Measurements from ENCODE around the gene SDC3. TPM values are rescaled to one million over a fixed set of nuclear protein-coding genes. Genes with fewer than 3 reads are reported as not detected.

SDC3 gene
- total RNA-seq, 1 experiment from 2014 or later, result 32.3 TPM

DNA sequence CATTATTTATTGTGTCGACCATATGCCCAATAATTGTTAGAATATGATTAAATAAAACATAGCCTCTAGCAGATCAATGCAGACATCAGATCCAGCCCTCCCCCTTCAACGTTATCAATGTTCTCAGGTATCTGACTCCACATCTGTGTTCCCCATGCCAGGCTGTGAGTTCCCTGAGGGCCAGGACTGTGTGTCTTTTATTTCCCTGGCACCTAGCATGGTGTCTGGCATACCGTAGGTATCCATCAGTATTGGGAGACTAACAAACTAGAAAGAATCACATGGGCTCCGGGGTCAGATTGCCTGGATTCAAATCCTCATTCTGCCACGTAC, 48.3 kb downstream of the SDC3 start:
- DNase-seq (ENCODE audit: low spot score) (no peak), ATAC-seq (no peak)
- TF ChIP-seq OVOL2 (CRISPR knock-in tag; IDR thresholded peaks at IDR 0.05; ENCODE audit: borderline replicate concordance), result no peak
- no peak for TF ChIP-seq ETV6 (CRISPR knock-in tag; IDR thresholded peaks at IDR 0.05)
- TF ChIP-seq, protein P1, sequence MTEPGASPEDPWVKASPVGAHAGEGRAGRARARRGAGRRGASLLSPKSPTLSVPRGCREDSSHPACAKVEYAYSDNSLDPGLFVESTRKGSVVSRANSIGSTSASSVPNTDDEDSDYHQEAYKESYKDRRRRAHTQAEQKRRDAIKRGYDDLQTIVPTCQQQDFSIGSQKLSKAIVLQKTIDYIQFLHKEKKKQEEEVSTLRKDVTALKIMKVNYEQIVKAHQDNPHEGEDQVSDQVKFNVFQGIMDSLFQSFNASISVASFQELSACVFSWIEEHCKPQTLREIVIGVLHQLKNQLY (CRISPR knock-in tag; IDR thresholded peaks at IDR 0.05), result no peak
- no peak for TF ChIP-seq NR1H2 (CRISPR knock-in tag; IDR thresholded peaks at IDR 0.05)
- TF ChIP-seq ZNF396 (CRISPR knock-in tag; IDR thresholded peaks at IDR 0.05; ENCODE audit: borderline replicate concordance), result no peak
- no peak for TF ChIP-seq SP1 (CRISPR knock-in tag; conservative IDR thresholded peaks at IDR 0.05)
- TF ChIP-seq, protein P2, sequence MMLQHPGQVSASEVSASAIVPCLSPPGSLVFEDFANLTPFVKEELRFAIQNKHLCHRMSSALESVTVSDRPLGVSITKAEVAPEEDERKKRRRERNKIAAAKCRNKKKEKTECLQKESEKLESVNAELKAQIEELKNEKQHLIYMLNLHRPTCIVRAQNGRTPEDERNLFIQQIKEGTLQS (CRISPR knock-in tag; conservative IDR thresholded peaks at IDR 0.05), result no peak
- no peak for TF ChIP-seq ZNF232 (CRISPR knock-in tag; IDR thresholded peaks at IDR 0.05)
- TF ChIP-seq KAT7 (CRISPR knock-in tag; IDR thresholded peaks at IDR 0.05; ENCODE audit: borderline replicate concordance), result no peak
- no peak for TF ChIP-seq MYBL2 (CRISPR knock-in tag; IDR thresholded peaks at IDR 0.05)
- no peak for TF ChIP-seq E2F4 (CRISPR knock-in tag; IDR thresholded peaks at IDR 0.05; ENCODE audit: borderline replicate concordance, low read depth)
- TF ChIP-seq, protein P3, sequence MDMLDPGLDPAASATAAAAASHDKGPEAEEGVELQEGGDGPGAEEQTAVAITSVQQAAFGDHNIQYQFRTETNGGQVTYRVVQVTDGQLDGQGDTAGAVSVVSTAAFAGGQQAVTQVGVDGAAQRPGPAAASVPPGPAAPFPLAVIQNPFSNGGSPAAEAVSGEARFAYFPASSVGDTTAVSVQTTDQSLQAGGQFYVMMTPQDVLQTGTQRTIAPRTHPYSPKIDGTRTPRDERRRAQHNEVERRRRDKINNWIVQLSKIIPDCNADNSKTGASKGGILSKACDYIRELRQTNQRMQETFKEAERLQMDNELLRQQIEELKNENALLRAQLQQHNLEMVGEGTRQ (CRISPR knock-in tag; IDR thresholded peaks at IDR 0.05), result no peak
- TF ChIP-seq, protein P4, sequence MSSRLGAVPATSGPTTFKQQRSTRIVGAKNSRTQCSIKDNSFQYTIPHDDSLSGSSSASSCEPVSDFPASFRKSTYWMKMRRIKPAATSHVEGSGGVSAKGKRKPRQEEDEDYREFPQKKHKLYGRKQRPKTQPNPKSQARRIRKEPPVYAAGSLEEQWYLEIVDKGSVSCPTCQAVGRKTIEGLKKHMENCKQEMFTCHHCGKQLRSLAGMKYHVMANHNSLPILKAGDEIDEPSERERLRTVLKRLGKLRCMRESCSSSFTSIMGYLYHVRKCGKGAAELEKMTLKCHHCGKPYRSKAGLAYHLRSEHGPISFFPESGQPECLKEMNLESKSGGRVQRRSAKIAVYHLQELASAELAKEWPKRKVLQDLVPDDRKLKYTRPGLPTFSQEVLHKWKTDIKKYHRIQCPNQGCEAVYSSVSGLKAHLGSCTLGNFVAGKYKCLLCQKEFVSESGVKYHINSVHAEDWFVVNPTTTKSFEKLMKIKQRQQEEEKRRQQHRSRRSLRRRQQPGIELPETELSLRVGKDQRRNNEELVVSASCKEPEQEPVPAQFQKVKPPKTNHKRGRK (CRISPR knock-in tag; IDR thresholded peaks at IDR 0.05; ENCODE audit: borderline replicate concordance), result no peak
- TF ChIP-seq PRRX2 (CRISPR knock-in tag; IDR thresholded peaks at IDR 0.05), result no peak
- no peak for TF ChIP-seq IRF2 (CRISPR knock-in tag; IDR thresholded peaks at IDR 0.05; ENCODE audit: borderline replicate concordance, low read depth)
- TF ChIP-seq, protein P5, sequence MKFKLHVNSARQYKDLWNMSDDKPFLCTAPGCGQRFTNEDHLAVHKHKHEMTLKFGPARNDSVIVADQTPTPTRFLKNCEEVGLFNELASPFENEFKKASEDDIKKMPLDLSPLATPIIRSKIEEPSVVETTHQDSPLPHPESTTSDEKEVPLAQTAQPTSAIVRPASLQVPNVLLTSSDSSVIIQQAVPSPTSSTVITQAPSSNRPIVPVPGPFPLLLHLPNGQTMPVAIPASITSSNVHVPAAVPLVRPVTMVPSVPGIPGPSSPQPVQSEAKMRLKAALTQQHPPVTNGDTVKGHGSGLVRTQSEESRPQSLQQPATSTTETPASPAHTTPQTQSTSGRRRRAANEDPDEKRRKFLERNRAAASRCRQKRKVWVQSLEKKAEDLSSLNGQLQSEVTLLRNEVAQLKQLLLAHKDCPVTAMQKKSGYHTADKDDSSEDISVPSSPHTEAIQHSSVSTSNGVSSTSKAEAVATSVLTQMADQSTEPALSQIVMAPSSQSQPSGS (CRISPR knock-in tag; IDR thresholded peaks at IDR 0.05; ENCODE audit: borderline replicate concordance, low read depth), result no peak
- TF ChIP-seq, protein P6, sequence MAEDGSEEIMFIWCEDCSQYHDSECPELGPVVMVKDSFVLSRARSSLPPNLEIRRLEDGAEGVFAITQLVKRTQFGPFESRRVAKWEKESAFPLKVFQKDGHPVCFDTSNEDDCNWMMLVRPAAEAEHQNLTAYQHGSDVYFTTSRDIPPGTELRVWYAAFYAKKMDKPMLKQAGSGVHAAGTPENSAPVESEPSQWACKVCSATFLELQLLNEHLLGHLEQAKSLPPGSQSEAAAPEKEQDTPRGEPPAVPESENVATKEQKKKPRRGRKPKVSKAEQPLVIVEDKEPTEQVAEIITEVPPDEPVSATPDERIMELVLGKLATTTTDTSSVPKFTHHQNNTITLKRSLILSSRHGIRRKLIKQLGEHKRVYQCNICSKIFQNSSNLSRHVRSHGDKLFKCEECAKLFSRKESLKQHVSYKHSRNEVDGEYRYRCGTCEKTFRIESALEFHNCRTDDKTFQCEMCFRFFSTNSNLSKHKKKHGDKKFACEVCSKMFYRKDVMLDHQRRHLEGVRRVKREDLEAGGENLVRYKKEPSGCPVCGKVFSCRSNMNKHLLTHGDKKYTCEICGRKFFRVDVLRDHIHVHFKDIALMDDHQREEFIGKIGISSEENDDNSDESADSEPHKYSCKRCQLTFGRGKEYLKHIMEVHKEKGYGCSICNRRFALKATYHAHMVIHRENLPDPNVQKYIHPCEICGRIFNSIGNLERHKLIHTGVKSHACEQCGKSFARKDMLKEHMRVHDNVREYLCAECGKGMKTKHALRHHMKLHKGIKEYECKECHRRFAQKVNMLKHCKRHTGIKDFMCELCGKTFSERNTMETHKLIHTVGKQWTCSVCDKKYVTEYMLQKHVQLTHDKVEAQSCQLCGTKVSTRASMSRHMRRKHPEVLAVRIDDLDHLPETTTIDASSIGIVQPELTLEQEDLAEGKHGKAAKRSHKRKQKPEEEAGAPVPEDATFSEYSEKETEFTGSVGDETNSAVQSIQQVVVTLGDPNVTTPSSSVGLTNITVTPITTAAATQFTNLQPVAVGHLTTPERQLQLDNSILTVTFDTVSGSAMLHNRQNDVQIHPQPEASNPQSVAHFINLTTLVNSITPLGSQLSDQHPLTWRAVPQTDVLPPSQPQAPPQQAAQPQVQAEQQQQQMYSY (CRISPR knock-in tag; IDR thresholded peaks at IDR 0.05), result no peak
- no peak for TF ChIP-seq HMGXB4 (CRISPR knock-in tag; IDR thresholded peaks at IDR 0.05)
- ChIA-PET POLR2A (no interaction called here), CTCF (no interaction called here)
- Mint-ChIP-seq H3K9me3 (no peaks in the 10 kb centered on the region), H3K27me3 (ENCODE audit: low read depth) (no peaks in the 10 kb centered on the region), H3K4me1 (peaks cover 39% of the 10 kb centered on the region), H3K4me3 (no peak overlapping the region), H3K36me3 (no peaks in the 10 kb centered on the region), H3K27ac (no peak overlapping the region)

Data from WTC11 (cell line).